GM04504 (cell line): ENCODE results near the gene HRCT1.
"Not testable (repeated sequence)": the region's sequence is repeated elsewhere in the genome, so short reads cannot be mapped to it uniquely, and the experiment has no call there.

Source experiments
- DNase-seq: peaks from one replicate; pipeline ENCODE4 v3.0.0-alpha.2; 2012; ENCODE audit warnings: low read depth

The HRCT1 gene

GRCh38 chr9:35919212-35920008 lies 13.4 kb downstream of the HRCT1 start:
- DNase-seq = no peak

- no peak for DNase-seq
Measured at GRCh38 chr9:35920051-35920620, 14.1 kb downstream of the HRCT1 start.

GRCh38 chr9:35923598-35923926 lies 17.6 kb downstream of the HRCT1 start:
- no peak for DNase-seq

GRCh38 chr9:35923927-35924763 lies 18.1 kb downstream of the HRCT1 start:
- peak; percentile 86 for DNase-seq

GRCh38 chr9:35928591-35929452 lies 22.8 kb downstream of the HRCT1 start:
- DNase-seq = no peak

- DNase-seq = no peak
Measured at GRCh38 chr9:35929453-35929718, 23.4 kb downstream of the HRCT1 start.

GRCh38 chr9:35930521-35930920 lies 24.5 kb downstream of the HRCT1 start:
- DNase-seq = no peak

GRCh38 chr9:35930989-35931388 lies 25.0 kb downstream of the HRCT1 start:
- DNase-seq = no peak

GRCh38 chr9:35932735-35933134 lies 26.7 kb downstream of the HRCT1 start:
- DNase-seq = no peak

GRCh38 chr9:35933550-35934067 lies 27.6 kb downstream of the HRCT1 start:
- no peak for DNase-seq

- not testable (repeated sequence) for DNase-seq
Measured at GRCh38 chr9:35934069-35934468, 28.1 kb downstream of the HRCT1 start.

GRCh38 chr9:35935261-35935660 lies 29.3 kb downstream of the HRCT1 start:
- DNase-seq = no peak

- DNase-seq = peak; percentile 15
Measured at GRCh38 chr9:35935755-35936509, 29.9 kb downstream of the HRCT1 start.

GRCh38 chr9:35937227-35937626 lies 31.2 kb downstream of the HRCT1 start:
- no peak for DNase-seq

GRCh38 chr9:35938474-35939356 lies 32.7 kb downstream of the HRCT1 start:
- DNase-seq = no peak

- DNase-seq = no peak
Measured at GRCh38 chr9:35939679-35940250, 33.8 kb downstream of the HRCT1 start.

GRCh38 chr9:35940458-35941407 lies 34.7 kb downstream of the HRCT1 start:
- DNase-seq = no peak

- DNase-seq = no peak
Measured at GRCh38 chr9:35942286-35942685, 36.3 kb downstream of the HRCT1 start.

GRCh38 chr9:35944173-35944572 lies 38.2 kb downstream of the HRCT1 start:
- no peak for DNase-seq
